ENCODE results near the gene KRTAP2-4. TPM values are rescaled to one million over a fixed set of nuclear protein-coding genes. Genes with fewer than 3 reads are reported as not detected.
"Not testable (repeated sequence)": the region's sequence is repeated elsewhere in the genome, so short reads cannot be mapped to it uniquely, and the experiment has no call there.

The KRTAP2-4 gene
- total and polyA plus RNA-seq, 2 of the 13 experiments (the other 11 are each of a cell fraction or from before 2014, with no cell fraction given) = not detected

DNA sequence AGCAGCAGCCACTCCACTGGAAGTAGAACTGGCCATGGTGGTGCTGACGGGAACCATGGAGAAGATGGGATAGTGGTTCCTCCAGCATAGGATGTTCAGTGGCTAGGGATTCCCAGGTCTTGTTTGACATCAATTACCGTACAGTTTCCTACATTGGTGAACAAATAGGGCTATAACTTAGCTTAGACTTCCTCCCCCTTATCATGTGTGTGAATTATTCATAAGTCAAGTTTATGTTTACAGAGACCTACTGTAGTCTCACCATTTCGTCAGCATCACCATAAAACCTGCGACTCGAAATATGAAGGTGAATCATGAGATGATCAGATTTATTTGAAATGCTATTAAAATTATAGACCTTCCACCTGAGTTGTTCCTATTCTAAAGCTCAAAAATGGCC, 6.9 kb downstream of the KRTAP2-4 start (continued):
- TF ChIP-seq PRMT3 (CRISPR knock-in tag; IDR thresholded peaks at IDR 0.05; ENCODE audit: borderline replicate concordance, low read depth) = no peak

GRCh38 chr17:41057547-41057946, 8.1 kb downstream of the KRTAP2-4 start:
- DNase-seq (ENCODE audit: low spot score) (no peak), FAIRE-seq (no peak), ATAC-seq (no peak)
- TF ChIP-seq ZNF451 (CRISPR knock-in tag; IDR thresholded peaks at IDR 0.05) = no peak
- TF ChIP-seq RBAK (CRISPR knock-in tag; IDR thresholded peaks at IDR 0.05) = no peak
- TF ChIP-seq, protein P1, sequence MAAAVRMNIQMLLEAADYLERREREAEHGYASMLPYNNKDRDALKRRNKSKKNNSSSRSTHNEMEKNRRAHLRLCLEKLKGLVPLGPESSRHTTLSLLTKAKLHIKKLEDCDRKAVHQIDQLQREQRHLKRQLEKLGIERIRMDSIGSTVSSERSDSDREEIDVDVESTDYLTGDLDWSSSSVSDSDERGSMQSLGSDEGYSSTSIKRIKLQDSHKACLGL (CRISPR knock-in tag; IDR thresholded peaks at IDR 0.05) = no peak
- peak; percentile 15; the same call in 1 of the 2 replicates for TF ChIP-seq HMG20A (CRISPR knock-in tag; IDR thresholded peaks at IDR 0.05; ENCODE audit: borderline replicate concordance)
- TF ChIP-seq HMGXB4 (CRISPR knock-in tag; IDR thresholded peaks at IDR 0.05; ENCODE audit: borderline replicate concordance in 1 of 2, low read depth in 1 of 2) = no peak
- TF ChIP-seq, protein P2, sequence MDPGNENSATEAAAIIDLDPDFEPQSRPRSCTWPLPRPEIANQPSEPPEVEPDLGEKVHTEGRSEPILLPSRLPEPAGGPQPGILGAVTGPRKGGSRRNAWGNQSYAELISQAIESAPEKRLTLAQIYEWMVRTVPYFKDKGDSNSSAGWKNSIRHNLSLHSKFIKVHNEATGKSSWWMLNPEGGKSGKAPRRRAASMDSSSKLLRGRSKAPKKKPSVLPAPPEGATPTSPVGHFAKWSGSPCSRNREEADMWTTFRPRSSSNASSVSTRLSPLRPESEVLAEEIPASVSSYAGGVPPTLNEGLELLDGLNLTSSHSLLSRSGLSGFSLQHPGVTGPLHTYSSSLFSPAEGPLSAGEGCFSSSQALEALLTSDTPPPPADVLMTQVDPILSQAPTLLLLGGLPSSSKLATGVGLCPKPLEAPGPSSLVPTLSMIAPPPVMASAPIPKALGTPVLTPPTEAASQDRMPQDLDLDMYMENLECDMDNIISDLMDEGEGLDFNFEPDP (CRISPR knock-in tag; conservative IDR thresholded peaks at IDR 0.05) = no peak
- ChIA-PET POLR2A (no interaction called here), CTCF (ENCODE audit: low intra/inter-chr PET ratio, low total read pairs) (no interaction called here)
- H3K79me2 ChIP-seq (ENCODE audit: insufficient read depth, low read length) = no peaks in the 10 kb centered on the region
- H3K27me3 ChIP-seq (ENCODE audit: control insufficient read depth in 1 of 2, insufficient read depth in 2 of 2, low read length in 2 of 2) = no peaks in the 10 kb centered on the region
- intact Hi-C loops (cut with micrococcal nuclease; ENCODE audit: unreplicated experiment) (no loop called here), in situ Hi-C loops (cut with HindIII; ENCODE audit: extremely low pct_ligation_motif_present, low pct_unique_long_range_greater_than_20kb) (loop anchor here (5.0 to 10.0 kb wide), 2 partner anchors 50 to 103 kb away; partner anchors contain the start of gene KRTAP3-1)
- H3K36me3 ChIP-seq (replicated peaks in 1 of 2; ENCODE audit: control insufficient read depth in 1 of 2, insufficient read depth in 2 of 2, low read length in 2 of 2) = no peaks in the 10 kb centered on the region
- H3K4me1 ChIP-seq (ENCODE audit: insufficient read depth, low read length) = peaks cover 44% of the 10 kb centered on the region
- no peak overlapping the region for H3K4me3 ChIP-seq (replicated peaks in 1 of 3; ENCODE audit: insufficient read depth in 1 of 3, low read depth in 2 of 3, low read length in 3 of 3)
- H2AFZ ChIP-seq (ENCODE audit: low read length) = no peak overlapping the region
- H3K4me2 ChIP-seq (ENCODE audit: low read depth, low read length) = no peak overlapping the region
- WGBS (ENCODE audit: low lambda C conversion rate) = 100% methylated on average over 1 of the region's 1 CpG
- no peaks in the 10 kb centered on the region for H4K20me1 ChIP-seq (ENCODE audit: insufficient read depth, low read length)
- no peak overlapping the region for H3K27ac ChIP-seq (ENCODE audit: extremely low read length, insufficient read depth, low read length)
- H3K9ac ChIP-seq (ENCODE audit: insufficient read depth, low read depth, low read length) = no peak overlapping the region
- no TSS peak for BruUV-seq (replicated peaks)
- no peaks in the 10 kb centered on the region for H3K9me3 ChIP-seq (ENCODE audit: low read length)

DNA sequence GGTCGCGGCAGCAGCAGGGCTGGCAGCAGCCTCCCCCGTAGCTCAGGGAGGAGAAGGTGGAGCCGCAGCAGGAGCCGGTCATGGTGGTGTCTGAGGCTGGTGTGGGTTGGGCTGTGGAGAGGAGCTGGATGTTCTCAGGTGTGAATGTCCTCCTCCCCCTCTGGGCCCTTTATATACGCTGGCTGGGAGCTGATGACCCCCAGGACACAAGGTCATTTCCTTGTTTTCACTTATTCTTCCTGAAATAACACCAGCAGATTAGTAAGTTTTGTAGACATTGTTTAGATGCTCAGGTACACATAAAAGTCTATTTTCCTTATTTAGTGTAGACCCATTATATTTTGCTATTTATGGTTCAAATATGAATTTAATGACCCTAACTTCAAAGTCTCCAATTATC, 10.5 kb downstream of the KRTAP2-4 start, which contains the start of gene KRTAP2-2:
KRTAP2-2 (minus strand) TSS at position 101 of the 400 bp plus-strand sequence; CDS start at position 82, 19 bp downstream.
- BruUV-seq (replicated peaks); ATAC-seq: not testable (repeated sequence)

More for the DNA sequence above, 10.5 kb downstream of the KRTAP2-4 start, which contains the start of gene KRTAP2-2:
- H3K27ac ChIP-seq (ENCODE audit: extremely low read length, insufficient read depth, low read length); H3K4me2 ChIP-seq (ENCODE audit: low read depth, low read length); H3K4me3 ChIP-seq (replicated peaks in 1 of 3; ENCODE audit: insufficient read depth in 1 of 3, low read depth in 2 of 3, low read length in 3 of 3); H4K20me1 ChIP-seq (ENCODE audit: insufficient read depth, low read length); FAIRE-seq; H3K9ac ChIP-seq (ENCODE audit: insufficient read depth, low read depth, low read length); H3K27me3 ChIP-seq (ENCODE audit: control insufficient read depth in 1 of 2, insufficient read depth in 2 of 2, low read length in 2 of 2); H3K9me3 ChIP-seq (ENCODE audit: low read length); H2AFZ ChIP-seq (ENCODE audit: low read length); intact Hi-C loops (cut with micrococcal nuclease; ENCODE audit: unreplicated experiment); DNase-seq (ENCODE audit: low spot score); H3K36me3 ChIP-seq (replicated peaks in 1 of 2; ENCODE audit: control insufficient read depth in 1 of 2, insufficient read depth in 2 of 2, low read length in 2 of 2); CTCF ChIA-PET (ENCODE audit: low intra/inter-chr PET ratio, low total read pairs); POLR2A ChIA-PET; H3K79me2 ChIP-seq (ENCODE audit: insufficient read depth, low read length): not testable (repeated sequence)
- peaks cover 23% of the 10 kb centered on the region for H3K4me1 ChIP-seq (ENCODE audit: insufficient read depth, low read length)
- in situ Hi-C loops (cut with HindIII; ENCODE audit: extremely low pct_ligation_motif_present, low pct_unique_long_range_greater_than_20kb) = loop anchor here (5.0 to 10.0 kb wide), 2 partner anchors 48 to 100 kb away; partner anchors contain the start of gene KRTAP3-1
- 50% methylated on average over 1 of the region's 6 CpGs for WGBS (ENCODE audit: low lambda C conversion rate)

Data from HepG2 (cell line).